Measurements from ENCODE around the gene LACTBL1. TPM values are rescaled to one million over a fixed set of nuclear protein-coding genes. Genes with fewer than 3 reads are reported as not detected.
"Not testable (repeated sequence)": the region's sequence is repeated elsewhere in the genome, so short reads cannot be mapped to it uniquely, and the experiment has no call there.

The LACTBL1 gene
- total RNA-seq, 1 donor from 2014 or later = not detected

- Mint-ChIP-seq H3K27ac (ENCODE audit: unreplicated experiment) (no peak overlapping the region), H3K4me1 (ENCODE audit: unreplicated experiment) (no peaks in the 10 kb centered on the region), H3K4me3 (ENCODE audit: unreplicated experiment) (no peak overlapping the region), H3K27me3 (ENCODE audit: unreplicated experiment) (peaks cover 2% of the 10 kb centered on the region), H3K9me3 (ENCODE audit: unreplicated experiment) (no peaks in the 10 kb centered on the region), H3K36me3 (ENCODE audit: low read depth, unreplicated experiment) (no peaks in the 10 kb centered on the region)
- TF ChIP-seq CTCF (IDR thresholded peaks at IDR 0.05; ENCODE audit: unreplicated experiment) = no peak
- no peak for DNase-seq (ENCODE audit: low spot score)
These were observed 20.0 kb downstream of the LACTBL1 start for GRCh38 chr1:22952694-22953056.

- no peak overlapping the region for H3K27ac Mint-ChIP-seq (ENCODE audit: unreplicated experiment)
- no peaks in the 10 kb centered on the region for H3K4me1 Mint-ChIP-seq (ENCODE audit: unreplicated experiment)
- no peak overlapping the region for H3K4me3 Mint-ChIP-seq (ENCODE audit: unreplicated experiment)
- DNase-seq (ENCODE audit: low spot score) = no peak
- H3K9me3 Mint-ChIP-seq (ENCODE audit: unreplicated experiment) = no peaks in the 10 kb centered on the region
- no peak for TF ChIP-seq CTCF (IDR thresholded peaks at IDR 0.05; ENCODE audit: unreplicated experiment)
- peaks cover 2% of the 10 kb centered on the region for H3K27me3 Mint-ChIP-seq (ENCODE audit: unreplicated experiment)
- no peaks in the 10 kb centered on the region for H3K36me3 Mint-ChIP-seq (ENCODE audit: low read depth, unreplicated experiment)
These were observed 20.9 kb downstream of the LACTBL1 start for GRCh38 chr1:22951796-22952195.

GRCh38 chr1:22949822-22950331 is 22.8 kb downstream of the LACTBL1 start:
- no peak for DNase-seq (ENCODE audit: low spot score)
- Mint-ChIP-seq H3K27me3 (ENCODE audit: unreplicated experiment) (peaks cover 2% of the 10 kb centered on the region), H3K9me3 (ENCODE audit: unreplicated experiment) (no peaks in the 10 kb centered on the region), H3K4me3 (ENCODE audit: unreplicated experiment) (no peak overlapping the region), H3K4me1 (ENCODE audit: unreplicated experiment) (no peaks in the 10 kb centered on the region), H3K27ac (ENCODE audit: unreplicated experiment) (no peak overlapping the region), H3K36me3 (ENCODE audit: low read depth, unreplicated experiment) (no peaks in the 10 kb centered on the region)
- TF ChIP-seq CTCF (IDR thresholded peaks at IDR 0.05; ENCODE audit: unreplicated experiment) = no peak

GRCh38 chr1:22945171-22945570 is 27.5 kb downstream of the LACTBL1 start:
- H3K9me3 Mint-ChIP-seq (ENCODE audit: unreplicated experiment); DNase-seq (ENCODE audit: low spot score); H3K4me1 Mint-ChIP-seq (ENCODE audit: unreplicated experiment); H3K27ac Mint-ChIP-seq (ENCODE audit: unreplicated experiment); H3K4me3 Mint-ChIP-seq (ENCODE audit: unreplicated experiment); H3K27me3 Mint-ChIP-seq (ENCODE audit: unreplicated experiment); H3K36me3 Mint-ChIP-seq (ENCODE audit: low read depth, unreplicated experiment): not testable (repeated sequence)

- no peak for TF ChIP-seq CTCF (IDR thresholded peaks at IDR 0.05; ENCODE audit: unreplicated experiment)
- Mint-ChIP-seq H3K4me3 (ENCODE audit: unreplicated experiment) (no peak overlapping the region), H3K4me1 (ENCODE audit: unreplicated experiment) (no peaks in the 10 kb centered on the region), H3K27me3 (ENCODE audit: unreplicated experiment) (no peaks in the 10 kb centered on the region), H3K9me3 (ENCODE audit: unreplicated experiment) (no peaks in the 10 kb centered on the region), H3K27ac (ENCODE audit: unreplicated experiment) (no peak overlapping the region), H3K36me3 (ENCODE audit: low read depth, unreplicated experiment) (no peaks in the 10 kb centered on the region)
- DNase-seq (ENCODE audit: low spot score) = no peak
These were observed 28.2 kb downstream of the LACTBL1 start for GRCh38 chr1:22944346-22945055.
